HepG2 (cell line): ENCODE measurements around the gene TLE2. TPM values are rescaled to one million over a fixed set of nuclear protein-coding genes. Genes with fewer than 3 reads are reported as not detected.

Experiments used
- CREBL2 ChIP-seq: sonication (generic); formaldehyde crosslinking; IDR thresholded peaks from 2 replicates; pipeline ENCODE4 v1.8.1; 2023; ENCODE audit warnings: missing genetic modification reagents, mild to moderate bottlenecking, borderline replicate concordance
- GLI4 ChIP-seq: sonication (generic); formaldehyde crosslinking; IDR thresholded peaks from 2 replicates; pipeline ENCODE4 v1.5.1; 2020; ENCODE audit warnings: missing genetic modification reagents, mild to moderate bottlenecking, moderate library complexity, borderline replicate concordance
- NAIF1 ChIP-seq: sonication (generic); formaldehyde crosslinking; IDR thresholded peaks from 2 replicates; pipeline ENCODE4 v1.5.0; 2020; ENCODE audit warnings: mild to moderate bottlenecking, missing genetic modification reagents, borderline replicate concordance
- ZBTB40 ChIP-seq, 2 experiments: fragments of 450-650 bp in 1 of 2; sonication (generic) in 1 of 2; formaldehyde crosslinking in 1 of 2; IDR thresholded peaks; 2 replicates each; pipeline versions ENCODE4 v1.6.1 to v1.8.0; 2016 to 2022; ENCODE audit warnings: antibody characterized with exemption in 1 of 2, mild to moderate bottlenecking in 1 of 2, missing genetic modification reagents in 1 of 2
- ZNF263 ChIP-seq: sonication (generic); formaldehyde crosslinking; IDR thresholded peaks from 2 replicates; pipeline ENCODE4 v1.4.0; 2020; ENCODE audit warnings: missing genetic modification reagents
- ZNF337 ChIP-seq: sonication (generic); formaldehyde crosslinking; IDR thresholded peaks from 2 replicates; pipeline ENCODE4 v1.5.1; 2020; ENCODE audit warnings: missing genetic modification reagents, low read depth, mild to moderate bottlenecking, borderline replicate concordance
- ZNF430 ChIP-seq: sonication (generic); formaldehyde crosslinking; IDR thresholded peaks from 2 replicates; pipeline ENCODE4 v1.9.0; 2021; ENCODE audit warnings: mild to moderate bottlenecking, missing genetic modification reagents
- ZNF614 ChIP-seq: IDR thresholded peaks from 2 replicates; pipeline ENCODE4 v1.6.1; 2018; ENCODE audit warnings: missing biosample characterization, missing genetic modification reagents, inconsistent platforms, borderline replicate concordance
- polyA plus RNA-seq, 8 experiments: library from polyadenylated mRNA; depleted of rRNA in 3 of 8; stranded (reverse) in 7 of 8; unstranded in 1 of 8; fragments of >200 nt; fragmentation: Illumina TruSeq in 4 of 8; extraction: Trizol in 4 of 8; gene quantifications; 2 replicates each; pipeline versions ENCODE4 v1.2.1 to v1.2.3, GENCODE V29; 2011 to 2016; ENCODE audit warnings: low read depth in 4 of 8, missing spikeins in 1 of 8, mixed read lengths in 1 of 8; ENCODE audit not compliant: insufficient read depth in 1 of 8
- total RNA-seq, 5 experiments: library from RNA; depleted of rRNA; stranded (reverse); fragments of >200 nt; fragmentation: Illumina TruSeq; extraction: Trizol; gene quantifications; 2 replicates each; pipeline ENCODE4 v1.2.3, GENCODE V29; 2016; ENCODE audit warnings: low read depth in 1 of 5

TLE2 gene
- total and polyA plus RNA-seq, 2 of the 13 experiments (the other 11 are each of a cell fraction or from before 2014, with no cell fraction given) = 0.07 to 0.81 TPM

DNA sequence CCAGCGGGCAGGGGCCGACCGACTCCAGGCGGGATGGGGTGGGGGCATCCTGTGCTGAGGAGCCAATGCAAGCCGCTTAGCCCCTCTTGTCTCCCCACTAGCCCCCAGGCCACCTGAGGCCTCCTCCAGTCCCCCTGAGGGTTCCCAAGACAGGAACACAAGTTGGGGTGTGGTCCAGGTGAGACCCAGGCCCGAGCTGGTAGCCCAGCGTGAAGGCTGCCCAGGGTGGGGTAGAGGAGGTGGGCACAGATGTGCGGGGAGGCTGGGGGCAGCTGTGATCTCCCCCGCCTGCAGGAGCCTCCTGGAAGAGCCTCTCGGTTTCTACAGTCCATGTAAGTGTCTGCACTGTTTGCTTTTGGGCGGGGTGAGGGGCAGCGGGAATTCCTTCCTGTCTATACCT, 41.3 kb downstream of the TLE2 start (continued):
- TF ChIP-seq GLI4 (CRISPR knock-in tag) = no peak
- TF ChIP-seq ZBTB40 (IDR thresholded peaks at IDR 0.05) = no peak
- no peak for TF ChIP-seq ZBTB40 (CRISPR knock-in tag; IDR thresholded peaks at IDR 0.05)
- TF ChIP-seq NAIF1 = no peak
- TF ChIP-seq ZNF263 (CRISPR knock-in tag) = no peak
- TF ChIP-seq ZNF430 (CRISPR knock-in tag) = no peak
- no peak for TF ChIP-seq CREBL2 (CRISPR knock-in tag)
- no peak for TF ChIP-seq ZNF337 (CRISPR knock-in tag)
- TF ChIP-seq ZNF614 (CRISPR knock-in tag) = no peak
